HG03135 (cell line): ENCODE results near the gene SBF2.
A peak's percentile ranks its signal among the peaks of the same experiment; 100 is the strongest.

Experiments used
- ATAC-seq: cut with Tn5 transposase; IDR thresholded peaks from one replicate; pipeline ENCODE4 v1.9.1; 2021; ENCODE audit warnings: mild to moderate bottlenecking, moderate library complexity; ENCODE audit not compliant: unreplicated experiment

SBF2 gene

DNA sequence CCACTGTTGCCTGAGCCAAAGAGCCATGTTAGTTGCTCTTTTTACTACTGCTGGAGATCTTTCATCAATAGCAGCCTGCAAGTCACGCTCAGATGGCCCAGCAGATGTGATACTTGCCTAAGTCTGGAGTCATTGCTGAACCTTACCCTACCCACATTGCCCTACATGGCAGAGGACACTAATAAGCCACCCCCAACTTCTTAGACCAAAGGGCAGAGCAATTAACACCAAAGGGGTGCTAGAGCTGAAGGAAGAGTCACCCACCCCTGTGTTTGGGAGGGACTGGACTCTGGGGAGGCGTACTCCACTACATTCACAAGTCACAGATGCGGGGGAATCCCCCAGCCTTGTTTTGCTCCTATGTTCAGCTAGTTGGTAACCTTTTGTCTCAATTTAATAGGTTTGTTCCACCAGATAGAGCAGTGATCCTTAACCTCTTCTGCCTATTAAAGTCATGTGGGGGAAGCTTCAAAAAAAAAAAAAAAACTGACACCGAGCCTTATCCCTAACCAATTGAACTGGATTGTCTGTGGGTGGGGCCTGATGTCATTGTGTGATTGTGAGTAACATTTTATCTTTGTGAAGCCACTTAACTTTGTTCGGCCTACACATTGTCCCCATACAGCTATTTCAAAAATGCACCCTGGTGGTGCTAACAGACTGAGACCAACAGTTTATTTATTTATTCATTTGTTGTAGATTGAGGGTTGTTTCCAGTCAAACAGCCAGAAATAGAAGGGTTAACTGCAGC, 23.9 kb upstream of the SBF2 start:
- ATAC-seq = peak; percentile 51

DNA sequence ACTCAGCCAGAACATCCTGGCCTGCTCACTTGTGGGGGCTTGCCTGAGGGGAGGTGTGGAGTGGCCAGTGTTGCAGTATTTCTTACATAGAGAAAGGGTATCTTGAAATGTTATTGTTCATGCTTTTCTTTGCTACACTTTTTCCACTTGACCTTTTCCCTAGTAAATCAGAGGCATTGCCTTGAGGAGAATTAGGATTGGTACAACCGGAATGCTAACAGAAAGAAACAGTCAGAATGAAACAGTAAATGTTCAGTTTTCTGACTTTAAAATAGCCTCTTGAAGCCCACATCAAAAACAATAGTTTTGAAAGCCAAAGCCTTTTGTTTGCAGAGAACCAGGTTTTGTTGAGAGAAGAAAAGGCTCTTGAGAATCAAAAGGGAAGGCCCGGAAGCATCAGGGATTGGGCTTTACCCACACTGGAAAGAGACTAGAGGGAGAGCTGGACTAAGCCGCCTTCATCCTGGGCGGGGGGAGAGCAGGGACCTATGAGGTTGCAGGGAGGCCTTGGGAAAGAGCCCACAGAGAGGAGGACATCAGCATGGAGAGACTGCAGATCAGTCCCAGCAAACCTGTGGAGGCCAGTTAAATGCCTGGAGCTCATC, 23.2 kb upstream of the SBF2 start:
- peak; percentile 9 for ATAC-seq

- no peak for ATAC-seq
Observed at GRCh38 chr11:10315083-10315482, 21.1 kb upstream of the SBF2 start.

DNA sequence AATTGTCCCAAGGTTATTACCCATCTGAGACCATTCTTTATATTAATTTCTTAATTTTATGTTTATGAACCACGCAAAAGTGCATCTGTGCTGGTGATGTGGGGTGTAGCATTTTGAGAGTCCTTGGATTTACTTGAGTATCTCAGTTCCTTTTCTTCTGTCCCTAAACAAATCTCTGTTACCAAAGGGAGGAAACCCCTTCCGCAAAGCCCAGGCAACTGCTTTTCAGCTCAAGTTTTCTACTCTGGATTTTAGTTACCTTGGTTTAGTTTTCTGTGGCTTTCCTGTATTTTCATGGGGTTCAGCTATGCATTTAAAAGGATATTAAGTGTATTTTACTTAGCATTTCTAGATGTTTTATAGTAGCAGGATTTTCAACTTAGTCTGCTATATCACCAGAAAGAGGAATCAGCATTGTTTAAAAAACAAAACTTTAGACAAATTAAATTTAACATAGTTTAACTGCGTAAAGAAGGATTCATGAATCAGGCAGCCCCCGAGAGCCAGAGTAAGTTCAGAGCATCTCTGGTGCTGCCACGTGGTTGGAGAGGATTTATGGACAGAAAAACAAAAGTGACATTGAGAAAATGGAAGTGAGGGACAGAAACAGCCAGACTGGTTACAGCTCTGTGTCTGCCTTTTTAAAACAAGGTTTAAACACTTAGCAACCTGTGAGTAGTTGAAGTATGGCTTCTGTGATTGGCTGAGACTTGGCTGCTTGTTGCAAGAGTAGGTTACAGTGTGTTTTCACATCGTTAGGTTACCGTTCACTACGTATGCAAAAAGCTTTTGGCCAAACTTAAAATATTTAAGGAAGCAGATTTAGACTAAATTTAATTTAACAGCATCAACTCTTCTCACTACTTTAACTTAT, 20.4 kb upstream of the SBF2 start:
- ATAC-seq = peak; percentile 80

DNA sequence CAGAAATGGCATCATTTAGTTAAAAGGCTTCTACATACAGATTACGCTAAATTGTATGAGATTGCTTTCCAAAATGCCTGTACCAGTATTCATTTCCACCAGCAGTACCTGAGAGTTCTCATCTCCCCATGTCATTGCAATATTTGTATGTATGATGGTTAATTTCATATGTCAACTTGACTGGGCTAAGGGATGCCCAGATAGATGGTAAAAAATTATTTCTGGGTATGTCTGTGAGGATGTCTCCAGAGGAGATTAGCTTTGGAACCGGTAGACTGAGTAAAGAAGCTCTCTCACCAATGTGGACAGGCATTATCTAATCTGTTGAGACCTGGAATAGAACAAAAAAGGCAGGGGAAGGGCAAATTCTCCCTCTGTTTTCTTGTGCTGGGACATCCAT, 17.8 kb upstream of the SBF2 start:
- no peak for ATAC-seq

DNA sequence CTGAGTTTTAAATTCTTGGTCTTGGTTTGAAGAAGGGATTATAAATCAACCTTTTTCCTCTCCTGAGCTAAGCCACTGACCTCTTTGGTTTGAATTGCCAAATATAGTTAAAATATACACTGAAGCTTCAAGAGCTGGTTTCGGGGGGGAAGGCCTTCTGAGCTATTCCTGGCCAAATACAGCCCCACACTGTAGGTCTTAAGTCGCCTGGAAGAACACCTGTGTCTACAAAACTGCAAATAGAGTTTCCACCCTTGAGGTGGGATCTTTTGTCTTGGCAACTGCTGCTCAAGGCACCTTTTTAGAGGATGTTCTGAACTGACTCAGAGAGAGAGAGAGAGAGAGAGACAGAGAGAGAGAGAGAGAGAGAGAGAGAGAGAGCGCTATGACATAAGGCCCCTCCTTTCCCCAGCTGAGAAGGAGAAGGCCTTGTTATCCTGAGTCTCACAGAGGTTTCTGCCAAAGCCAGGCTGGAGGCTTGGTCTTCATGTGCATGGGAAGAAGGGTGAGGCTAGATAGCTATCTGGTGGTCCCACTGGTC, 16.4 kb upstream of the SBF2 start:
- no peak for ATAC-seq

DNA sequence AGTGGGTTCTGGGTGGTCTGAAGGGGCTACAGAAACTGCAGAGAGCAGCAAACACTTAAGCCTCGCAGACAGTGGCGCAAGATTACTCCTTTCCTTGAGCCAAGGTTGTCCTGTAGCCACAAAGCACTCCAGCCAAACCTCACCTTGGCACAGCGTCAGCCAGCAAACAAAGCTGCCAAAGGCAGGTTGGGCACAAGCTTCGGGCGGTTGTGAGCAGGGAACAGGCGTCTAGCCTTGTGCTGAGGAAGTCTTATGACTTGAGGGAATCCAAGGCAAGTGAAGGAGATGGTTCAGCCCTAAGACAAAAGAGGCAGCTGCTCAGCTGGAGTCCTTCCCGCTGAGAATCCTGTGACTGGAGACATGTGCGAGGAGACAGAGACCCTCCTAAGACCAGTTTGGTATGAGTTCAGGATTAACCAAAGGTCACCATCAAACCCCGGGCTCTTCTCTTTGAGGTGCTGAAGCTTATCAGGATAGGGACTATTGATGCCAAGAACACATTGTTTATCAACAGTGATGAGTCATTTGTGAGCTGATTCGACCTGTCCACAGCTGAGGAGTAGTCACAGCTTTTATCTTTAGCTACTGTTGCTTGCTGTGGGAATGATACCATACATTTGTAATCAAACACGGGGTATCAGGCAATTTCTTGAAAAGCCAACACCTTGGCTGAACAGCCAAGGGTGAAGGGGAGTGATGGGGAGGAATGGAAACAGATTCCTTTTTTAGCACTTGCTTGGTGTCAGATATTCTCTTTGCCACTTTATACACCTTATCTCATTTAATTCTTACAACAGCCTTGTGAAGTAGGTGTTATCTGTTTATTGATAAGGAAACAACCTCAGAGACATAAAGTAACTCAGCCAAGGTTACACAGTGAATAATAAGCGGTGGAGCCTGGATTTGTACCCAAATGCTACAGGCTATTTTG, 15.4 kb upstream of the SBF2 start:
- no peak for ATAC-seq

DNA sequence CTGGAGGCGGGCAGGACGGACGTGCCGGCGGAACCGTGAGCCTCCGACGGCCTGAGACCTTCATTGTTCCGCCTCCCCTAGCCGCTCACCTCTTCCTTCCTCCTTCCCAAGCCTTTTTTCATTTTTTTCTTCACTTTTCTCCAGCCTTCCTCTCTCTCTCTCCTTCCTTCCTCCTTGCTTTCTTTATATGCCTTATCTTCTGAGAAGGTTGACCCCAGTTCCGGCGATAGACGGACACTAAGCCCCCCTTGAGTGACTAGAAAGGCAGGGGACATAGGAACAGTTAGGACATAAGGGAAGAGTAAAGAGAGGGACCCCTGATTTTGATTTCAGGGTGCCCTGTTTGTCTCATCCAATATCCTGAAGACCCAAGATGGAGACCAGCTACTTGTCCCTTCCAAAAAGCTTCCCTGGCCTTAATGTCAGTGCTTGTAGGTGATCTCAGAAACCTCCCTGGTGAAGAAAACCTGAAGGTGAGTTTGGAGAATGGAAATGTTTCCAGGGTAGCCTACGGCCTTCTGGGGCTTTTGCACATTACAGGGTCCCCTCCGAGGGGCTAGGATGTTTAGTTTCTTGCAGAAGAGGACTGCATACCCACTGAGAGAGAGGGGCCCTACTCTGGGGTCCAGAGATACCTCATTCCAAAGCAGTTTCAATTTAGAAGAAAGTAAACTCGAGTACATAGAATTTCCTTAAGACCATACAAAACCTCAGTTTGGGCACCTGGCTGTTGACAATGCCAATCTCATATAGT, 14.4 kb upstream of the SBF2 start:
- no peak for ATAC-seq

DNA sequence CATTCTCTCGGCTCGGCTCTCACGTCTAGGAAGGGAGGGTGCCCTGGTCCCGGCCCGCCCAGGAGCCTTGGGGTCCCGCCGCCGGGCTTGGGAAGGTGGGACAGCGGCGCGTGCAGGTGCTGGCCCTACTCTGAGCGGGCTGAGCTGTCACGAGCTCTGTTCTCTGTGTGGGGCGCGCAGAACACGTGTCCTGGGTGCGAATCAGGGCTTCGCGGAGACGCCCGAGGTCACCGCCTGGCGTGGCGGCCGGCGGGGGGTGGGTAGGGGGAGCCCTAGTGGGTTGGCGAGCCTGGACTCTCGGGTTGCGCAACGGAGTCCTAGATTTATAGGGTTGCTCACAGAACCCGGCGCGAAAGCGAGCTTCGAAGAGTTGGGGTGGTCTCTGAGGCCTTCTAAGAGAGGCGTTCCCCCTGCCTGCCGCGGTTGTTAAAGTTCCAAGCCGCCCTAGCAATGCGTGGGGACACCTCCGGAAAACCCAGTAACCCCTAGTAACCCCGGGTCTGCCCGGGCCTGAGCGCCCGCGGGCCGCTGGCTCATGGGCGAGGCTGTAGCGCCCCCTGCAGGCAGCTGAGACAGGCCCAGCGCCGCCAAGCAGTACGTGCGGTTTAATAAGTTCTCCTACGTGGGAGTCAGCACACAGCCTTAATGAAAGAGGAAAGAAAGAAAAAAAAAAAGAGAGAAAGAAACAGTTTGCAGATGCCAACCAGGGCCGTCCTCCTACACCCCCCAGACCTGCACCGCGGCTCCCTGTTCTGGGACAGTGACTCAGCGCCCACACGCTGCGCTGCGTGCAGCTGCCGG, 13.6 kb upstream of the SBF2 start:
- peak; percentile 65 for ATAC-seq

DNA sequence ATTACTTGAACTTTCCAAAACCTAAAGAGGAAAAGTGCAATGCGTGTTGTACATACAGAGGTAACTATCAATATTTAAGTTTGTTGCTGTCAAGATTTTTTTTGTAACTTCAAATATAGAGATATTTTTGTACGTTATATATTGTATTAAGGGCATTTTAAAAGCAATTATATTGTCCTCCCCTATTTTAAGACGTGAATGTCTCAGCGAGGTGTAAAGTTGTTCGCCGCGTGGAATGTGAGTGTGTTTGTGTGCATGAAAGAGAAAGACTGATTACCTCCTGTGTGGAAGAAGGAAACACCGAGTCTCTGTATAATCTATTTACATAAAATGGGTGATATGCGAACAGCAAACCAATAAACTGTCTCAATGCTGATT, 13.0 kb upstream of the SBF2 start:
- no peak for ATAC-seq

- ATAC-seq = no peak
Observed at GRCh38 chr11:10305964-10306918, 12.2 kb upstream of the SBF2 start.

DNA sequence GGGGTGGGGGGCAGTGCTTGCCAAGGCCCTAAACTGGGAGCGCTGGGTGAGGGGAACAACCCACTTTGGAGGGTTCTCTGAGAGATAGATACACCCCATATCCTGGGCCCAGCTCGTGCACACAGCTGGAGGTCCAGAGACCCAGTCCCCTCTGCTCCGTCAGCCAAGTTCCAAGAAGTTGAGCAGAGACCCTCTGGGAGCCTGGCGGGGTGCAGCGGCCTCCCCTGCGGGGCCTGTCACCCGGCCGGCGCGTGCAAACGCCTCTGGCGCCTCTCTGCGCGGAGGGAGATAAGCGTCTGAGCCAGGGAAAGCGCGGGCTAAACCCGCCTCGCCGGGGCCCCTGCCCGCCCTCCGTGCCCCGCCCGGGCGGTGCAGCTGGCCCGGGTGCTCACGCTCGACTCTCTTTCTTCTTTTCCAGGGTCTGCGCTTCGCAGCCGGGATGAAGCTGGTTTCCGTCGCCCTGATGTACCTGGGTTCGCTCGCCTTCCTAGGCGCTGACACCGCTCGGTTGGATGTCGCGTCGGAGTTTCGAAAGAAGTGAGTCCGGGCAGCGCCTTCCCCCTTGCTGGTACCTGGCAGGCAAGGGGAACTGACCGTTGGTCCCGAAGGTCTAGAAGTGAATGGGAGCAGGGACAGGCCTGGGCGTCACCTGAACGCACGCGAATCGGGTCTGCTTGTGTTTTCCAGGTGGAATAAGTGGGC, 11.4 kb upstream of the SBF2 start:
- no peak for ATAC-seq

DNA sequence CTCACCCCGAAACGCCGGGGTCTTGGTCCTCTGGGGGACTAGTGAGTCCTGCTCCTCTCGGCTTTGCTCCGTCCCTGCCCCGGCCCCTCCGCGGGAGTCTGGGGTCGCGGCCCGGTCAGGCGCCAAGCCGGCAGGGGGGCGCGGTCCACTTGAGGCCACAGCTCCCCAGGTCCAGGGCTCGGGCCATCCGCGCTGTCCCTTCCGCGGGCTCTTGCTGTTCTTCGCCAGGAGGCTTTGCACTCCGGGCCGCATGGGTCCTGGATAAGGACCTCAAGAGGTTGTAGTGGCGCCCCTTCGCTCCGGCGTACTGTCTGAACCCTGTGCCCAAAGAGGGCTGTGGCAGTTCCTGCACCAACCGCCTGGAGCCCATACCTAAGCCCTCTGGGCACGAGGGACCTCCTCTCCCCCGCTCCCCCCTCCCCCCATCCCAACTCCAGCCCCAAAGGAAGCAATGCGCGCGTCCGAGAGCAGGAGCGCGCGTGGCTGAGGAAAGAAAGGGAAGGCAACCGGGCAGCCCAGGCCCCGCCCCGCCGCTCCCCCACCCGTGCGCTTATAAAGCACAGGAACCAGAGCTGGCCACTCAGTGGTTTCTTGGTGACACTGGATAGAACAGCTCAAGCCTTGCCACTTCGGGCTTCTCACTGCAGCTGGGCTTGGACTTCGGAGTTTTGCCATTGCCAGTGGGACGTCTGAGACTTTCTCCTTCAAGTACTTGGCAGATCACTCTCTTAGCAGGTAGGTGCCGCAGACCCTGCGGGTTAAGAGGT, 10.7 kb upstream of the SBF2 start, which contains the start of gene ADM:
TSS of gene ADM (plus strand) at position 579 of the 767 bp plus-strand sequence. CDS start 628 bp downstream, outside the sequence.
- ATAC-seq = no peak

- ATAC-seq = no peak
Observed at GRCh38 chr11:10303558-10304363, 9.7 kb upstream of the SBF2 start.

GRCh38 chr11:10302744-10303557, 8.9 kb upstream of the SBF2 start:
- ATAC-seq = no peak
